ENCODE data around the gene ARVCF.

The ARVCF gene

DNA sequence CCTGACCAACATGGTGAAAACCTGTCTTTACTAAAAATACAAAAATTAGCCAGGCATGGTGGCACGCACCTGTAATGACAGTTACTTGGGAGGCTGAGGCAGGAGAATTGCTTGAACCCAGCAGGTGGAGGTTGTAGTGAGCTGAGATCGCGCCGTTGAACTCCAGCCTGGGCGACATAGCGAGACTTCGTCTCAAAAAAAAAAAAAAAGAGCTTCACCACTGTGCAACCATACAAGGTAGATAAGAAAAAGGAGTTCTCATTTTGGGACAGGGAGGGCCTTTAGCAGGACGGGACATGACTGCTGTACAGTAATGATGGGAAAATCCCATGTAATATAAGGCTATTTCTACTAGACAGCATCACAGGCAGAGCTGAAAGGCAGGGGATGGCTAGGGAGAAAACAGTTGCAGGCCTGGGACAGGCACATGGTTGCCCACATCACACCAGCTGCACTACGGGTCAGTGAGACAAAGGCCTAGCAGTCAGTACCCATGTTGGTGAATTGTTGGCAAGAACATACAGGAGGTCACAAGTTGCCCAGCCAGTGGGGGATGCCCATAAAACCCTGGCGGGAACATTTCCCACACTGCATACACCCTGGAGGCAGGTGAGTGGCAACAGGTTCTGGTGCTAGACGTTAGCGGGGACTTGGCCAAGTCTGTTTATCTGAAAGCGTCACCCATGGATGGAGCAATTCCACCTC is 9.7 kb upstream of the ARVCF start:
- Histone ChIP-seq H3K4me2 (ENCODE audit: low read length) (no peak overlapping the region), H3K27me3 (ENCODE audit: control insufficient read depth, insufficient read depth, low read length) (no peaks in the 10 kb centered on the region), H3K4me1 (ENCODE audit: control insufficient read depth, insufficient read depth, low read length) (peaks cover 12% of the 10 kb centered on the region), H3K9me3 (replicated peaks; ENCODE audit: low read length) (no peaks in the 10 kb centered on the region), H3K4me3 (ENCODE audit: low read length) (no peak overlapping the region), H3K36me3 (ENCODE audit: insufficient read depth, low read length) (peaks cover 3% of the 10 kb centered on the region), H3K9ac (ENCODE audit: low read depth, low read length) (no peak overlapping the region)

DNA sequence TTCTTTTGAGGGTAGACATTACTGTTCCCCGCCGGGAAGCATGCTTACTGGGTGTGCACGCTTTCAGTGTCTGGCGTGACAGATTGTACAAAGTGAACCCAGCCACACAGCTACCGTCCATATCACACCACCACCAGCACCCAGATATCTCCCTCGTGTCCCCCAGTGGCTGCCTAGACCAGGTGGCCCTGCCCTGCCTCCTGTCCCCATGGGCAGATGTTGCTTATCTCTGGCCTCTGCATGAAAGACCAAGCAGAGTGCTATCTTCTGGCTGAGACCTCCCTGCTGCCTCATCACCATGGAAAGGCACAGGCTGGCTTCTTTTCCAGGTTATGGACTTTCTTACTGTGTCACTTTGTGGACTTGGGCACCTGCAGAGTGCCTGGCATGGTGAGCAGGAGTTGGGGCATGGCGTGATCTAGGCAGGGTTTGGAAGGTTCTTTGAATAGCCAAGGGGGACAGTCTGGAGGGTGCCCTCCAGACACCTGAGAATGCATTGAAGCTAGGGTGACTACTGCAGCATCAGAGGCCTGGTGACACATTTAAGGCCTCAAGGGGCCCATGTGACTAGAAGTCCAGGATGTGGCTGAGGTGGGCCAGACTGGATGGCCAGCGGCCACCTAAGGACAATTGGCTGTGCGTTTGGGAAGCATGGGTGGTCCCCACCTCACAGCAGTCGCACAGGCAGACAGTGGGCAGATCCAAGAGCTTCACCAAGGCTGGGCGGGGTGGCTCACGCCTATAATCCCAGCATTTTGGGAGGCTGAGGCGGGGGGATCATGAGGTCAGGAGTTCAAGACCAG is 9.0 kb upstream of the ARVCF start:
- Histone ChIP-seq H3K4me1 (ENCODE audit: control insufficient read depth, insufficient read depth, low read length) (peaks cover 13% of the 10 kb centered on the region), H3K4me3 (ENCODE audit: low read length) (no peak overlapping the region), H3K9me3 (replicated peaks; ENCODE audit: low read length) (no peaks in the 10 kb centered on the region), H3K9ac (ENCODE audit: low read depth, low read length) (no peak overlapping the region), H3K27me3 (ENCODE audit: control insufficient read depth, insufficient read depth, low read length) (no peaks in the 10 kb centered on the region), H3K36me3 (ENCODE audit: insufficient read depth, low read length) (peaks cover 3% of the 10 kb centered on the region), H3K4me2 (ENCODE audit: low read length) (no peak overlapping the region)

DNA sequence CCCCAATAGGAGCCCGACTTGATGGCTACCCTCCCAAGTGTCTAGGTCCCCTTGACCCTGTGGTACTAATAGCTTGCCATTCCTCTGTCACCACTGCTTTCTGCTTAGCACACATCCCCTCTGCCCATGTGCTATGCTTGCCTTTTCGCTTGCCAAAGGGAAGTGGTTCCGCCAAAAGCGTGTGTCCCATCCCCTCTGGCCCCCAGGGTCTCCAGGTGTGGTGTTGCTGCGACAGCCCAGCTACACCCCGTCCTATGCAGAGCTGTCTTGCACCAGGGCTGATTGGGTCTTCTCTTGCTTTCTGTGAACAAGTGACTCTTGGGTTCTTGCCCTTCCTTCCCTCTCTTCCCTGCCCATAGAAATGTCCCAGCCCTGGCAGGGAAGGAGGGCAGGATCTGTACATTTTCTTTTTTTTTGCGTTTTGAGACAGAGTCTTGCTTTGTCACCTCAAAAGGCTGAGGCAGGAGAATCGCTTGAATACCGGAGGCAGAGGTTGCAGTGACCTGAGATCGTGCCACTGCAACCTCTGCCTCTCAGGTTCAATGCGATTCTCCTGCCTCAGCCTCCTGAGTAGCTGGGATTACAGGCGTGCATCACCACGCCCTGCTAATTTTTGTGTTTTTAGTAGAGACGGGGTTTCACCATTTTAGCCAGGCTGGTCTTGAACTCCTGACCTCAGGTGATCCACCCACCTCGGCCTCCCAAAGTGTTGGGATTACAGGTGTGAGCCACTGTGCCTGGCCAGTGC is 8.2 kb upstream of the ARVCF start:
- no peaks in the 10 kb centered on the region for H3K27me3 ChIP-seq (ENCODE audit: control insufficient read depth, insufficient read depth, low read length)
- no peak overlapping the region for H3K4me2 ChIP-seq (ENCODE audit: low read length)
- peaks cover 16% of the 10 kb centered on the region for H3K4me1 ChIP-seq (ENCODE audit: control insufficient read depth, insufficient read depth, low read length)
- peaks cover 3% of the 10 kb centered on the region for H3K36me3 ChIP-seq (ENCODE audit: insufficient read depth, low read length)
- no peak overlapping the region for H3K9ac ChIP-seq (ENCODE audit: low read depth, low read length)
- no peak overlapping the region for H3K4me3 ChIP-seq (ENCODE audit: low read length)
- H3K9me3 ChIP-seq (replicated peaks; ENCODE audit: low read length) = no peaks in the 10 kb centered on the region

DNA sequence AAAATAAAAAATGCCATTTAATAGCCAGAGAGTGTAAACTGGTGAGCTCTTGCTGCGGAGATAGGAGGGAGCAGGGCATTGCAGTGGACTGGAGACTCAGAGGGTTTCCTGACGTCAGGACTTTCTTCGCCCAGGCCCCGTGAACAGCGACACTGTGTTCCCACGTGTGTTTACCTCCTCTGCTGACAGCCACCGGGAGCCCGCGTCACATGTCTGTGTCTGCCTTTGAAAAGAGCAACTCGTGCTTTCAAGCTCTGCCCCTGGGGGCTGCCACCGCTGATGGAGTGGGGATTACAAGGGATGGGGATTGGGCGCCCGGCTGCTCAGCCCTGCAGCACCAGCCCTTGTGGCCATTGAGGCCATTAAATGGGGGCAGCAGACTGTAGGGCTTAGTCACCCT is 7.6 kb upstream of the ARVCF start:
- Histone ChIP-seq H3K36me3 (ENCODE audit: insufficient read depth, low read length) (peaks cover 3% of the 10 kb centered on the region), H3K27me3 (ENCODE audit: control insufficient read depth, insufficient read depth, low read length) (no peaks in the 10 kb centered on the region), H3K4me2 (ENCODE audit: low read length) (no peak overlapping the region), H3K4me3 (ENCODE audit: low read length) (no peak overlapping the region), H3K9me3 (replicated peaks; ENCODE audit: low read length) (no peaks in the 10 kb centered on the region), H3K9ac (ENCODE audit: low read depth, low read length) (no peak overlapping the region), H3K4me1 (ENCODE audit: control insufficient read depth, insufficient read depth, low read length) (peaks cover 16% of the 10 kb centered on the region)

DNA sequence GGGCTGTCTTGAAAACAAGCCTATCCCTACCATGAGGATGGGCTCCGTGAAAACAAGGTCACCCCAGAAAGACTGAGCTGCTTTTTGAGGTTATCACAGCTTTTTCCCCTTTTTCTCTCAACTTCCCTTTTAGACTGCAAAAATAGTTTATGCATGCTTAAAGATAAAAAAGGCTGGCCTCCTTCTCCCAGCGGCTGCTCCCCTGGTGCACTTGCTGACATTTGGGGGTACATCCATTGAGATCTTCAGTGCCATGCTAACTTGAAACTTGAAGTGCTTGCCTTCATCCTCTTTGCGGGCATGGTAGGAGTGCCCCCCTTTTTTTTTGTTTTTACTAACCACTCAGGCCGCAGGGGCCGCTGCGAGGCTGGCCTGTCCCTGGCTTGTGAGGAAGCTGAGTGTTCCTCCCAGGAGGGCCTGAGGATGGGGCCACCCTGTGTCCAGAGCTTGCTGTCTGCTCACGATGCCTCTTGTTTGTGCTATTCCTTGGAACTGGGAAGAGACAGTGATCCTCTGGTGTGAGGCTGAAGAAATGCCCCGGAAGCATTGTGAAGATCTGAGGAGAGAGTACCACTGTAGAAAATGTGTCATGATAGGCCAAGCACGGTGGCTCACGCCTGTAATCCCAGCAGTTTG is 6.5 kb upstream of the ARVCF start:
- no peak overlapping the region for H3K4me3 ChIP-seq (ENCODE audit: low read length)

DNA sequence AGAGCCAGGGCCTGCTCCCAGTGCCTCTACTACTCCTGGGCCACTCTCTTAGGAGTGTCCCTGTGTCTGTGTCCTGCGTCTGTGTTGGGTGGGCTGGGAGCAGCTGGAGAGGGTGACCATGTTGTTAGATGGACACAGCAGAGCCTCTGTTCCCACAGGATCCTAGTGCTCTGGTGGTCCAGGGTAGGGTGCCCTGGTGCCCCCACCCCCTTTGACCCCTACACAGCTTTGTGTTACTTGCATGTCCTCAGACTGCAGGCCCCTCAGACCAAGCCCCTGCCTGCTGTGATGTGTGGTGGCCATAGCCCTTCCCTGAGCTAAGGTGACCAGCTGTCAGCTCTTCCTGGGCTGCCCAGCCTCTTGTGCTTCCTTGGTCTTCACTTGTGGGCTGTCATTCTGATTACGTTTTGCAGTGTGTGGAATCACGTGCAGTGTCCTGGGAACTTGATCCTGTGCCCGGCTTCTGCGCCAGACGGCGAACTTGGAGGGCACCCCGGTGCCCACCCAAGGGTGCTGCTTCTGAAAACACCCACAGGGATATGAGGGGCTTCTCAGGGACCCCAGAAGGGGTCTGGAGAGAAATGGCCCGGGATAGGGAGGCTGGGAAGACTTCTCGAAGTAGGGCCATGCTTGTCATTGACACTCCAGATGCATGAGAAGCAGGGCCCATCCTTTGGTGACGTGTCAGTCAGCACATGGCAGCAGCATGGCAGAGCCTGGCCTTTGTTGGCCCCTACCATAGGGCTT is 5.8 kb upstream of the ARVCF start:
- H3K4me1 ChIP-seq (ENCODE audit: control insufficient read depth, insufficient read depth, low read length) = peaks cover 16% of the 10 kb centered on the region
- H3K36me3 ChIP-seq (ENCODE audit: insufficient read depth, low read length) = peaks cover 3% of the 10 kb centered on the region
- H3K4me3 ChIP-seq (ENCODE audit: low read length) = peak overlapping the region; percentile 90
- no peaks in the 10 kb centered on the region for H3K9me3 ChIP-seq (replicated peaks; ENCODE audit: low read length)
- H3K4me2 ChIP-seq (ENCODE audit: low read length) = peak overlapping the region; percentile 98
- H3K27me3 ChIP-seq (ENCODE audit: control insufficient read depth, insufficient read depth, low read length) = peaks cover 12% of the 10 kb centered on the region
- peak overlapping the region; percentile 98 for H3K9ac ChIP-seq (ENCODE audit: low read depth, low read length)

More for the DNA sequence above, 6.5 kb upstream of the ARVCF start:
- no peak overlapping the region for H3K9ac ChIP-seq (ENCODE audit: low read depth, low read length)
- H3K27me3 ChIP-seq (ENCODE audit: control insufficient read depth, insufficient read depth, low read length) = peaks cover 5% of the 10 kb centered on the region
- H3K4me1 ChIP-seq (ENCODE audit: control insufficient read depth, insufficient read depth, low read length) = peaks cover 16% of the 10 kb centered on the region
- H3K36me3 ChIP-seq (ENCODE audit: insufficient read depth, low read length) = peaks cover 3% of the 10 kb centered on the region
- peak overlapping the region; percentile 98 for H3K4me2 ChIP-seq (ENCODE audit: low read length)
- no peaks in the 10 kb centered on the region for H3K9me3 ChIP-seq (replicated peaks; ENCODE audit: low read length)

DNA sequence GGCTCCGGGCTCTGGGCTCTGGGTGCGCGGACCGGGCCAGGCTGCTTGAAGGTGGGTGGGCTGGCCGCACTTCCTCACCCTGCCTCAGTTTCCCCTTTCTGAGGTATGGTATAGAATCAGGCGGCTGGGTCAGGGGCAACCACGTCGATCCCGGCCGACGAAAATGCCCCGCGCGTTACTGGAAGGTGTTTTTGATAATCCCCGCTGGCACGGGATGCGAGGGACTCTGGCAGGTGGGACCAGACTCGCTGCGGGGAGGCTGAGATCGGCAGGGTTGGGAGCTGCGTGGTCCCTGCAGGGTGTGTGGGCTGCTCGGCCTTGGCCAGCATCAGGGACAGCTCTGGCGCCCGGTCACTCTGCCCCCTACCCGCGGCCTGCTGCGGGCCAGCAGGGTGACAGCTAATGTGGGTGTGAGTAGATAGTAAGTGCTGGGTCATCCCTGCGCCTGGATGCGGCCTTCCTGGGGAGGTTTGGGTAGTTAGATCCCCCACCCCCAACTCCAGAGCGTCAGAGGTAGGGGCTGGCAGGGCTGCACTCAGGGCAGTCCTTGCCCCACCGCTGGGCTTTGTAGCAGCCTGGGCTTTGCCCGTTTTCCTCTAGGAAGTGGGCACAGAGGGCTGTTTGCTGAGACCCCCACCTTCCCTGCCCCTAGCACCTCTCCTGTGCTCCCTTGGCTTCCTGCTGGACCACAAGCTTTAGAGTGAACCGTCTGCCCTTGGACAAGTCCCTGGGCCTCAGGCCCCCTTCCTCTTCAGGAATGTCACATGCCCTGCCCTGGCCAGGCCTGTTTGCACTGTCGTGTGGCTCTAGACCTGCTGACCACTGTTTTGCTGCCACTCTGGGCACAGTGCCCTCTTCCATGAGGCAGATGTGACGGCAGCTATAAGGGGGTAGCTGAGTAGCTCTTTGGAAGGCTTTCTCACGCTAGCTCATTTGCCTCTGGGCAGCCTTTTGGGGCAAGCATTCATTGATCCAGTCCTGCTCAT is 4.9 kb upstream of the ARVCF start:
- H3K9ac ChIP-seq (ENCODE audit: low read depth, low read length) = peak overlapping the region; percentile 98
- H3K4me3 ChIP-seq (ENCODE audit: low read length) = peak overlapping the region; percentile 90
- no peaks in the 10 kb centered on the region for H3K9me3 ChIP-seq (replicated peaks; ENCODE audit: low read length)
- peak overlapping the region; percentile 98 for H3K4me2 ChIP-seq (ENCODE audit: low read length)
- peaks cover 21% of the 10 kb centered on the region for H3K4me1 ChIP-seq (ENCODE audit: control insufficient read depth, insufficient read depth, low read length)
- no peaks in the 10 kb centered on the region for H3K36me3 ChIP-seq (ENCODE audit: insufficient read depth, low read length)
- peaks cover 16% of the 10 kb centered on the region for H3K27me3 ChIP-seq (ENCODE audit: control insufficient read depth, insufficient read depth, low read length)

DNA sequence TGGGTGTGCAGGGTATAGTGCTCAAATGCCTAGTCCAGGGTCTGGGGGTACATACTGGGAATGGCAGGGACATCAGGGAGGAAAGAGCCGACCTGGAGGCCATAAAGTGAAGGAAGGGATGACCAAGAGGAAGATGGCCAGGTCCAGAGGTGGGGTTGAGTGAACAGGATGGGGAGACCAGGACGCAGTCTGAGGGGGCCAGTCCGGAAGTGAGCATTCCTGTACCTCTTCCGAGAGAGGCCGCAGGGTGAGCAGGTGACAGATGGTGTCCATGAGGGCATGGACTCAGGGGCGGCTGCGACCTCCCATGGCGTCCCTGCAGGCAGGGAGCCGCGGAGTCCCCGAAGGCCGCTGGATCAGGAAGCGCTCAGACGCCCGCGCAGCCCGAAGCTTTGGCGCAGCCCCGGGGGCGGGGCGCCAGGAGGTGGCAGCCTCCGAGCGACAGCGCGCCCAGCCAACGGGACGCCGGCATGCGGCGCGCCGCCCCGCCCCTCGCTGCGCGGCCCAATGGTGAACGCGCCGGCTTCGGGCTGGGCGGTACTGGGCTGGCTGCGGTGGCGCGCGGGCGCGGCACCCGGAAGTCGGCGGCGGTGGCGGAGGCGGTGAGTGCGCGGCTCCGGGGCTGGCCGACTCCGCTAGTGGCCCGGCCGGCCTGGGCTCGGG is 4.0 kb upstream of the ARVCF start, which contains the start of gene TANGO2:
Gene TANGO2, plus strand, starts transcription at position 578 of the 663 bp plus-strand sequence. CDS start 15,689 bp downstream, outside the sequence.
- Histone ChIP-seq H3K36me3 (ENCODE audit: insufficient read depth, low read length) (no peaks in the 10 kb centered on the region), H3K9me3 (replicated peaks; ENCODE audit: low read length) (no peaks in the 10 kb centered on the region), H3K4me3 (ENCODE audit: low read length) (peak within 1 kb of the TSS; percentile 90), H3K9ac (ENCODE audit: low read depth, low read length) (peak within 1 kb of the TSS; percentile 98), H3K4me1 (ENCODE audit: control insufficient read depth, insufficient read depth, low read length) (peaks cover 21% of the 10 kb centered on the region), H3K27me3 (ENCODE audit: control insufficient read depth, insufficient read depth, low read length) (peaks cover 16% of the 10 kb centered on the region), H3K4me2 (ENCODE audit: low read length) (peak within 1 kb of the TSS; percentile 98)

DNA sequence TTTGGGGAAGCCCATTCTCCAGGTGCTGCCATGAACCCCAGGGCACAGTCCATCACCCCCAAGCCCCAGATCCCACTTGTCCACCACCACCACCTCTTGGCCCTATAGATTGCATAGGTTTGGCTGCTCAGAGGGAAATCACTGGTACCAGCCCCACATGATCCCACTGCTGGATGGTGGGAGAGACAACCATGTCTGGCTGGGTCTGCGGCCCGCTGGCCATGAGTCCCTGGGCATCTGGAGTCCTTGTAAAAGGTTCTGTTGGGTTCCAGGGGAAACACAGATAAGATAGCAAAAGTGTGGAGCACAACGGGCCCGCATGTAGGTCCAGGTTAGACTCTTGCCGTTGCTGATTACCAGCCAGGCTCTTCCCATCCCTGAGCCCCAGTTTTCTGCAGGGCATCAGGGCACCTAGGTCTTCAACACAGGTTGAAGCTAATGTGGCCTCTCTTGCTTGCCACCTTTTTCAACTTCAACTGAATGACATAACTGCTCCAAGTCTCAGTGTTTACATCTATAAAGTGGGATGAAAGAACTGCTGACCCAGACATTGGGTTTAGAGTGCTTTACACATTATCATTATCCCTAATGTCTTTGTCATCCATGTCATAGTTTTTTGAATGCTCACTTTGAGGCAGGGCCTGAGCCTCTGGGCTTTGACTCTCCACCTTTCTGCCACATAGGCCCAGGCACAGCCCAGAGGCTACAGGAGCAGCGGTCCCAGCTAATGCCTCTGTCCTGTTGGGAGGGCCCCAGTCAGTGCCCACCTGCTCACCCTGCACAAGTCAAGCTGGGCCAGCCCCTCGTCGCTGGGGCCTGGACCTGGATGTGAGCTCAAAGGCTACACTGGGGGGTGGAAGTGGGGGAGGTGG is 3.3 kb upstream of the ARVCF start:
- no peaks in the 10 kb centered on the region for H3K9me3 ChIP-seq (replicated peaks; ENCODE audit: low read length)
- H3K27me3 ChIP-seq (ENCODE audit: control insufficient read depth, insufficient read depth, low read length) = peaks cover 24% of the 10 kb centered on the region
- no peaks in the 10 kb centered on the region for H3K36me3 ChIP-seq (ENCODE audit: insufficient read depth, low read length)
- peaks cover 21% of the 10 kb centered on the region for H3K4me1 ChIP-seq (ENCODE audit: control insufficient read depth, insufficient read depth, low read length)
- no peak overlapping the region for H3K4me3 ChIP-seq (ENCODE audit: low read length)
- H3K4me2 ChIP-seq (ENCODE audit: low read length) = peak overlapping the region; percentile 95
- no peak overlapping the region for H3K9ac ChIP-seq (ENCODE audit: low read depth, low read length)

All from skeletal muscle satellite cell (primary cell).